Measurements from ENCODE around the gene BYSL.

Gene BYSL

DNA sequence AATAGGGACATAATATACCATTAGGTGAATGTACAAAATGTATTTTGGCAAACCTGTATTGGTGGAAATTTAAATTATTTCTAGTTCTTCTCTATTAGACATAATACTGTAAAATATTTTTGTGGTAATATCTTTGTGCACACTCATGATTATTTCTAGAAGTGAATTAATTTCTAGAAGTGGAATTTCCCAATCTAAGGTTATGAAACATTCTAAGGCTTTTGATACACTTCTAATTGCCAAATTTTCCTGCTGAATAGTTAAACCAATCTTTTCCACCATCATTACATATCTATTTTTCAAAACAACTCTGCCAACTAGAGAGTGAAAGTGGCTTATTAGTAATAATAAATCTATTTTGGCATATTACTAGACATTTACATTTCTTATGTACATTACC, 22.2 kb downstream of the BYSL start:
- DNase-seq, result no peak

DNA sequence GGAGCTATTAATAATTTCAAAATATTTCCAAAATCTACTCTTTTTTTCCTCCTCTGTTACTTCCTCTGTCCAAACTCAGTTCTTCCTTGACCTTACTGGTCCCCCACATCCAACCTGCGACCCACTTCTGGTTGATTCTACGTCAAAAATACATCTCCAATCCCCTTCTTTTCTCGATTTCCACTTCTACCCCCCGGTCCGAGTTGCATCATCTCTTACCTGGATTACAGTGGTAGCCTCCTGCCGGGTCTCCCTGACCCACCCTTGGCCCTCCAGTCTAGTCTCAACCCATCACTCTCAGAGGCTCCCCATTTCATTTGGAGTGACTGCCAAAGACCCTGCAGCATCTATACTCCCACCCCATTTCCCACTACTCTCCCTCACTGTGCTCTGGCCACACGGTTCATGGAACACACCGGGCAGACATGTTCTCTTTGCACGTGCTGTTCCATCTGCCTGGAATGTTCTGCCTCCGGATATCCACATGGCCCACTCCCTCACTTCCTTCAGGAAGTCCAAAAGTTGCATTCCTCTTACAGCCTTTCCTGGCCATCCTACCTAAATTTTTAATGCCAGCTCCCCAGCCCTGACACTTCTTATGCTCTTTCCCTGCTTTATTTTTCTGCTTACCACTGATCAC, 26.4 kb downstream of the BYSL start:
- DNase-seq, result no peak

DNA sequence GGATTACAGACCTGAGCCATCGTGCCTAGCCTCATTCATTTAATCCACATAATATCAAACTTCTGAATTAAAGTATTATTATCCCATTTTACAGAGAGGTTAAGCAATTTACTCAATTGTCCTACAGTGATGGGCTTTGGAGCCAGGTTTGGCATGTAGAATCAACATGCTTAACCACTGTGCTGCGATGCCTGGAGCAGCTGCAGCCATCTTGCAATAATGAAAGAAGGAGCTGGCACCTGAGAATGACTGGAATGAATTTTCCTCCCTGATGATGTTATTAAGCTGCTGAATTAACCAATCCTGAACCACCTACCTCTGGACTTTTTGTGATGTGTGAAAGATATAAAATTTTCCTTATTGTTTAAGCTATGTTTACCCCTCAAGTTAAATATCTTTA, 33.4 kb downstream of the BYSL start:
- no peak for DNase-seq

DNA sequence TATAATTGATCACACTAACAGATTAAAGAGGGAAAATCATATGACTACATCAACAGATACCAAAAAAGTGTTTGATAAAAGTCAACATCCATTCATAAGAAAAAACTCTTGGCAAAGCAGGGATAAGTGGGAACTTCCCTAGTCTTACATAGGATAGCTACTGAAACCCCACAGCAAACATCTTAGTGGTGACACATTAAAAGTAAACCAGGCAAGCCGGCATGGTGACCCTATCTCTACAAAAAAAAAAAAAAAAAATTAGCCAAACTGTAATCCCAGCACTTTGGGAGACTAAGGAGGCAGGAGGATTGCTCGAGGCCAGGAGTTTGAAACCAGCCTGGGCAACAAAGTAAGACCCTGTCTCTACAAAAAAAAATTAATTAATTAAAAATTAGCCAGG, 34.1 kb downstream of the BYSL start:
- DNase-seq, result no peak

DNA sequence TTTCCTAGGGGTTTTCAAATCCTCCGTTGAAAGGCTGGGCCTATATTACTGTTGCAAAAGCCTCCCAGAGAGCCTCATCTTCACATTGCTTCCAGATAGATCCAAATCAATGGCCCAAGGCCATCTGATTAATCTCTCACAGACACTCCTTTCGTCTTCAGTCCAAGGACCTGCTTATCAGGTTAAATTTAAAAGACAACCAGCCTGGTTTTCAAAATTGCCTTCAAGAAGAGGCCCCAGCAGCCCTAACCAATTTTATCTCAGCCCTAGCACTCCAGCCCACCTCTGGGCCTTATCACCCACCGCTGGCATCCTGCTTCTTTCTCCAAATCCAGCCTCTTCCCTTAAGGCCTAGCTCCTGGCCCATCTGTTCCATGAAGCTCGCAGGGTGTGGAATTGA, 35.8 kb downstream of the BYSL start:
- no peak for DNase-seq

DNA sequence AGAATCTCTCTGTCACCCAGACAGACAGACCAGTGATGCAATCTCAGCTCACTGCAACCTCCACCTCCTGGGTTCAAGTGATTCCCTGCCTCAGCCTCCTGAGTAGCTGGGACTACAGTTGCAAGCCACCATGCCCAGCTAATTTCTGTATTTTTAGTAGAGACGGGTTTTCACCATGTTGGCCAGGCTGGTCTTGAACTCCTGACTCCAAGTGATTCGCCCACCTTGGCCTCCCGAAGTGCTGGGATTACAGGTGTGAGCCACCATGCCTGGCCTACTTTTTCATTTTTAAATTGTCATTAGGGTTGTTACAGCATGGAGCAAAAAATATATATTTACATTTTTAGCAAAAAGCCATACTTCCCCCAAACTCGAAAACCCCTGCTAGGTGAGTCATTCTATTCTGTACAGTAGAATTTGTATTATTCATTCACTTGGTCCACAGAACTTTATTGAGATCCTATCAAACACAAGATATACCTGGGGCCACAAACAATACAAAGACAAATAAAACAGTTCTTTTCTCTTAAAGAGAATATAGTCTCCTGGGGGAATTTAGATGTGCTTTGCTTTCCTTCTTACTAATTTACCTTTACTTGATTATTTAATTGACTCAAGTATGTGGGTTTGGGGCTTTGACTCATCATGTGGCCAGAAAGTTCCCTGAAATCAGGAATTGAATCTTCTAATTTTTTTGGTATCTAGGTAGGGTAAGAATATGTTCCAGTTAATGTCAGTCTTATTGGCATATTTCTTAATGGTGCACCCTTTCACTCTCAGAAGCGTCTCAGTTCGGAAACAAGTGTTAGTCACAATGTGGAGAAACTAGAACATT, 36.9 kb downstream of the BYSL start:
- DNase-seq, result no peak

DNA sequence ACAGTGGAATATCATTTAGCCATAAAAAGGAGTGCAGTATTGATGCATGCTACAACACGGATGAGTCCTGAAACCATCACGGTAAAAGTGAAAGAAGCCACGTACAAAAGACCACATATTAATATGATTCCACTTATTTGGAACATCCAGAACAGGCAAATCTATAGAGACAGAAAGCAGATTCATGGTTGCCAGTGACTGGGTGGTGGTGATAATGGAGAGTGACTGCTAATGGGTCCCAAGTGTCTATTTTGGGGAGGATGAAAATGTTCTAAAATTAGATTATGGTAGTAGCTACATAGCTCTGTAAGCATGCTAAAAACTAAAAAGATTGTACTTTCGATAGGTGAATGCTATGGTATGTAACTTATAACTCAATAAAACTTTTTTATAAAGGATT, 38.7 kb downstream of the BYSL start:
- no peak for DNase-seq

DNA sequence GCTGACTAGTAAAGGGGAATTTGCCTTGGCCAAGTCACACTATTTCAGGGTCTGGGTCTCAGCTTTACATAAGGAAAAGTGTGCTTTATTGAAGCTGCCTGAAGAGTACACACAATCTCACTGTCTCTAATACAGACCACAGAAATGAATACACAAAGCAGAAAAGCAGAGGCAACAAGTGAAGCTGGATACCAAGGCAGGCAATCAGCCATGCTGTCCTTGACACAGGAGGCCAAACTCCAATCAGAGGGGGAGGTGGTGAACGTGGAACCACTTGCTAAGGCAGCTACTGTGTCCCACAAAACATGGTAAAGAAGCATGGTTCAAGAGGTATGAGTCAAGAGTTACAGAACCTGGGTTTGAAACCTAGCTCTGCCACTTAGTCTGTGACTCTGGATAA, 42.1 kb downstream of the BYSL start:
- no peak for DNase-seq

DNA sequence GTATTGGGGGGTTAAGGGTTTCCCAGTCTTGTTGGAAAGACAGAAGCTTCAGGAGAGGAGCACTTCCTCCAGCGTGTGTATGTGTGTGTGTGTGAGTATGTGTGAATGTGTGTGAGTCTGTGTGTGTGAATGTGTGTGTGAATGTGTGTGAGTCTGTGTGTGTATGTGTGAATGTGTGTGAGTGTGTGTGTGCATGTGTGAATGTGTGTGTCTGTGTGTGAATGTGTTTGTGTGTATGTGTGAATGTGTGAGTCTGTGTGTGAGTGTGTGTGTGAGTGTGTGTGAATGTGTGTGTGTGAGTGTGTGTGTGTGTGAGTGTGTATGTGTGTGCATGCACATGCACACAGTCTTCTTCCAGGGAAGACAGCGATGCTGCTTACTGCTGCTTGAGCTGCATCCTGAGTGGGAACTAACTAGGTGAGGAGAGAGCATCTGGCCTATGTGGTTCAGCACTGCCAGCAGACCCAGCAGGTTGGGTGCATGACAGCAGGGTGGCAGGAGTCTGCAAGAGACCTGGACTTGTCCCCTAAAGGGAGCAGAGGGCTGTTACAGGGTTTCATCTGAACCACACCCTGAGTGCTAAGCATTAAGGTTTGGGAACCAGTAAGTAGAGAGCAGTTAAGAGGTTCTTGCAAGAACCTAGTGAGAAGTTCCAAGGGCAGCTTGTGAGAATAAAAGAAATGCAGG, 43.0 kb downstream of the BYSL start:
- no peak for DNase-seq

DNA sequence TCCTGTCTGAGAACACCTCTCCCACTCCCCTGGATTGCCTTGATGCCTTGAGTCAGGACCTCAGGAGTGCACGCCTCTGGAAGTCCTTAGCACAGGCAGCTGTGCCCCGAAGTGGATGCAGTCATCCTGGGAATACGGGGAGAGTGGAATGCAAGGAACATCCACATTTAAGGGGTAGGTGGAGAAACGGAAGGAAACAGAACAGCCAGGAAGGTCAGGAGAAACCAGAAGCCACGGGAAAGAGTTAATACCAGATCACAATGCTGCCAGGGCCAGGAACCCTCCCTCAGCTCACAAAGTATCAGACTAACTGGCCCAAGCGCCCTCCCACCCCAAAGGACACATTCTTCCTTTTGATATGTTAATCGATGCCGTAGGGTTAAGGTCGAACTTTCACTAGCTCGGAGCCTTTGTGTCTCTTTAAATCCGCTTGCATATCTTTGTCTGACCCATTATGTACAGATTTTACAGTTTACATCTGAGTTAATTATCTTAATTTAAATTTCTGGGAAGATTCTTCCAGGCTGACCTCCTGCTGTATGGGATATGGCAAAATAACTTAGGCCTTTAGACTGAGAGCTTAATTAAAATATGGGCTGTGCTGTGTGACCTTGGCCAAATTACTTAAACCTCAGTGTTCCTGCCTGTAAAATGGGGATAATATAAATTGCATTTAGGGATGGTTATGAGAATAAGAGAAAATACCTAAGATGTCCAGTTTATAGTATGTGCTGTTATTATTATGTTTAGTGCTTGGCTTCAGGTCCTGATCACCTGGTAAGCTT, 44.3 kb downstream of the BYSL start:
- DNase-seq, result no peak

DNA sequence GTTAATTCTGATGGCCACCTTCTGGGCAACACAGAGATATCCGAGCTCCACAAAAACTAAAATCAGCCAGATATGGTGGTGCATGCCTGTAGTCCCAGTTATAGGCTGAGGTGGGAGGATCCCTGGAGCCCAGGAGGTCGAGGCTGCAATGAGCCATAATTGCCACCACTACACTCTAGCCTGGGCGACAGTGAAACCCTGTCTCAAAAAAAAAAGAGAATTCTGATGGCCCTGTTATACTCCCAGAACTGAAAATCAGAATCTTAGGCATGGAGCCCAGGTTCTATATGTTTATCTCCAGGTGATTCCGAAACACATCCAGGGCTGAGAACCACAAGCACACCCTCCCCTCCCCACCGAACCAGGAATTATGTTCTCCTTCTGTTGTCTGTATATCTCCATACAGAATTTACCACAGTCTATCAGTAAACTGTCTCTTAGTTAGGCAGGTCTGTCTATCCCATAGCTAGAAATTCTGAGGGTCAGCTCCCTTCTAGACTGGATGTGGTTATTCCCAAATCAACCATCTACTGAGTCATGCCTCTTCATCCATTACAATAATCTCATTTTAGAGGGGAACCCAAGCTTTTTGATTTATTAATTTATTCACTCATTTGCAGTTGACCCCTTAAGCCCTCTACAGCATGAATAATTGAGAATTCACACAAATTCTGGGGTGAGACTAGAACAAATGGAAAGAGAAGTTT, 45.1 kb downstream of the BYSL start:
- no peak for DNase-seq

DNA sequence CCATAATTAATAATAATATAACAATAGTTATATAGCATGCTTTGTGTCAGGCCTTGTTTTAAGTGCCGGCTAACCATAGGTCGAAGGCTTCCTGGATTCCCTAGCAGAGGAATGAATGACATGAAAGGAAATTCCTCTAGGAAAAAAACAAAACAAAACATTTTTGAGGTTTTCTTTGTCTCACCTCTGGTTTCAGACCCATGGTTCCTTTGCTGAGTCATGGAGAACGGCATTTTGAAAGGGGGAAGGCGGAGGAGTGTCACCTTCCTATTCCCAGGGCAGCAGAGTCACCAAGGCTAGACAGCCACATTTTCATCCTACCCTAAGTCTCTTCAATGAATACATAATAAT, 45.6 kb downstream of the BYSL start:
- DNase-seq, result no peak

DNA sequence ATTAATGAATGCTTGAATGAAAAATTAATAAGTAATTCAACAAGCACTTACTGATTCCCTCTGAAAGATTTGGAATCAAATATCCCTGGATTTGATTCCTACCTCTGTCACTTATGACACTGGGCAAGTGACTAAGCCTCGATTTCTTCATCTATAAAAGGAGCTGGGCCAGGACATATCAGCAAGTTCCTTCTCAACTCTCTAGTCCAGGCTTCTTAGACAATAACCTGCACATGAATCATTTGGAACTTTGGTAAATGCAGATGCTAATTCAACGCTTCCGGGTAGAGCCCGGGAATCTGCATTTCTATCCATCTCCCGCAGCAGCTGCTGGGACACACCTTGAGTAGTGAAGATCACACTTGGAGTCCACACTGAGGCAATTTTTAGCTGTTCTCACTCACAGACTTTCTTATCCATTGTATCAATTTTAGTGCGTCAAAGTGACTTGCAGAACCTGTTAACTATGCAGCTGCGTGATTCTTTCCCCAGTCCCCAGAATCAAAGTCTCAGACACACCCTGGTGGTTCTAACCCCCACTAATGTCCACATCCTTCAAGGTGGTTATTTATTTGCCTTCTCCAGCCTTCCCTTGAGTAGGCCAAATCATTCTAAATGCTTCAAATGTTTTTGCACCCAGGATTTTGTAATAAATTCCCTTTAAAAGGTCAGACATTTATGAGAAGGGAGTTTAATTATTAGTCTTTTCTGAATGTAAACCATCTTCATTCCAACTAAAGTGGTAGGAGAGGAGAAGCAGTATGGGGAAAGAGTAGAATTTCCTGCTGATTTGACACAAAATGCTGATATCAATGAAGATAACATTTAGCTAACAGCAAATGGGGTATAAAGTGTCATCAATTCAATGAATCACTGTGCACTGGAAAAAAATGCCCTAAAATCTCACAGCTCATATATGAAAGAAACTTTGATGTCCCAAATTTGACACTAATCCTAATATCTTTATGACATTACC, 46.3 kb downstream of the BYSL start:
- no peak for DNase-seq

DNA sequence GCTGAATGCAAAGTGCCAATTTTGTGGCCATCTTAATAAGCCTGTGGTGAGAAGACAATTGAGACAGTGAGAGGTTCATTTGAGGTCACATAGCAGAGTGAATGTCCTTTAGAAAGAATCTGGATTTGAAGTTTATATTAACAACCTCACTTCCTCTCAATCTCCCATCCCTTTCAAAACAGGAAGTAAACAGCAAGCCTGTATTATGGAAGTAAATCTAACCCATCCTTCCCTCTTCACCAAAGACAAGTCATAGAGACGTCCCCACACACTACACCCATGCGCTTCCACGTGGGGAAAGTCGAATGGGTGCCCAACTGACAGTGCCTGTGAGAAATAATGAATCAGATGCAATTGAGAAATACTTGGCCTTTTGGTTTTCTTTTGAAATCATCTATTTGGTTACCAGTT, 49.1 kb downstream of the BYSL start:
- peak; percentile 7 for DNase-seq

DNA sequence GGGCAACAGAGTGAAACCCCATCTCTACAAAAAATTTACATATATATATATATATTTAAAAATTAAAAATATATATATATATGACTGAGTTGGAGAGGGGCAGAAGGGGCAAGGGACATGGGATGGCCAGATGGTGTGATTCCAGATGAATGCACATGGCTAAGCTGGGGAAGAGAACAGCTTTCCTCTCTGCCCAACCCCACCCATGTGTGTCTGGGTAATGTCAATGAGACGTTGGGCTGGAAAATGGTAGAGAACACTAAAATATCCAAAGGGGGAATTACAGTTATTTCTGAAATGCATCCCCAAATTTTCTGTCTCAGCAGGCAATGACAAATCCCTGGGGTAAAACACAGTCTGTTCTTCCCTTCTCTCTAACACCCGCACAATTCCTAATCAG, 51.5 kb downstream of the BYSL start:
- DNase-seq, result no peak

DNA sequence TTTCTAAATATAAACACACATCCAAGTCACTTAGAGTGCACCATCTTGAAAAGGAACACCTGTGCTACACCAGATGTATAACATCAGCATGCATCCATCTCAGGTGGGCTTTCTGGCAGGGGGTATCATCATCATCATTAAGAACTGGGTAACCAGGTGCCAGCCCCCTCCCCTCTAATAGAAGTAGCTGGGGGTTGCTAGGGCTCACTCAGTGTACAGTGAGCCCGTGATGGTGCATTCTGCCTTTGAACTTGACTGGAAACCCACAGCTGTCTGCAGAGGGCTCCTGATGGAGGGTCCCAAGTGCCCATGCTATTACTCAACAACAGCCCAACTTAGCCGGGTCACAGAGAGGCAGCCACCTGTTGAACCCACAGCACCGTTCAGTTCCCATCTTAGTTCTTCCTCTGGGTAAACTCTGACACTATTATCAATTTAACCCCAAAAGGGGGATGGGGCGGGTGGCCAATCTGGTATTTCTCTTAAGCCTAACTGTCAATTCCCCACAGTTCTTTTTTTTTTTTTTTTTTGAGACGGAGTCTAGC, 53.1 kb downstream of the BYSL start:
- no peak for DNase-seq

DNA sequence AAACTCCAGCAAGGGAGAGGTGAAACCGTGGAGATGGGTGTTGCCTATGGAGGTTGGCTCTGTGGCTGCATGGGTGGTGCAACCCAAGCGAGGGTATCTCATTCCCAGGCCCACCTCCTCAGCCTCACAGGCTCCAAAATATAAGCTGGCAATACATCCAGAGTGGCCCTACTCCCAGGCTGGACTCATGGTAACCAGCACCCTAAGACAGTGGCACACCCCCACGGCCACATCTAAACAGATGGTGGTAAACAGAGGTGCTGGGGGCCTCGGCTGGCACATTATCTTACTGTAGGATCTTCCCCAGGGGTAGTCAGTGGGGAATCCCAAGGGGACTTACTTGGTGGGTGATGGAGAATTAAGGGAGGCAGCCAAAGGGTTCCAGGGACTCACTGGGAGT, 54.0 kb downstream of the BYSL start:
- DNase-seq, result no peak

DNA sequence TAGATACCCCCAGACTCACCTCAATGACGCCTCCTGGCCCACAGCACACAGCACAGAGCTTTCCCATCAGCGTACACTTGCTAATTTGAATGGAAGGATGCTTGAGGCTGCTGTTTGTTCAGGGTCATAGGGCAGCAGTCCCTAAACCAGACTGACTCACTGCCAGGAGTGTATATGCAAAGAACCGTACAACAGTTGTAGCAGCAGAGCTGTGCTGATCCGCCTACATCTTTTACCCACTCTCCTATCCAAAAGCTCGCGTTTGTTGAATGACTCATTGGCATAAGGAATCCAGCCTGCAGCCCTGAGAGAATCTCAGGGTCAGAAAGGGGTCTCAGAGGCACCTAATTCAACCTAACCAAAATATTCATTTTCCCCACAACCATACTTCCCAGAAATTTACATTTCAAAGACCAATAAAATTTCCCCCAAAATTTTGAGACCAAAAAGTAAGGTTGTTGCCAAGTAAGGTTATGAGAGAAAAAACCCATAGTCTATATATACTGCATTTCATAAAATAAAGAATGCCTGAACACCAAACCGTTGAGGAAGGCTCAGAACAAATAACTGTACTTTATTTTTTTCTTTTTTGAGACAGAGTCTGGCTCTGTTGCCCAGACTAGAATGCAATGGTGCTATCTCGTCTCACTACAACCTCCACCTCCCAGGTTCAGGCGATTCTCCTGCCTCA, 55.6 kb downstream of the BYSL start:
- no peak for DNase-seq
